Measurements from ENCODE around the gene OSBPL3. TPM values are rescaled to one million over a fixed set of nuclear protein-coding genes. Genes with fewer than 3 reads are reported as not detected.
"Not testable (repeated sequence)": the region's sequence is repeated elsewhere in the genome, so short reads cannot be mapped to it uniquely, and the experiment has no call there.

The OSBPL3 gene
- total RNA-seq (2012; rRNA removed) = 7.2 and 10.4 TPM in 2 replicates

- peak within 1 kb of the TSS; percentile 96 for H3K4me2 ChIP-seq (ENCODE audit: low read length)
- H3K27me3 ChIP-seq (ENCODE audit: control insufficient read depth, insufficient read depth, low read length) = no peaks in the 10 kb centered on the region
- H3K4me3 ChIP-seq (ENCODE audit: low read length) = peak within 1 kb of the TSS; percentile 80
- H3K9ac ChIP-seq (ENCODE audit: low read depth, low read length) = peak within 1 kb of the TSS; percentile 85
- no peaks in the 10 kb centered on the region for H3K9me3 ChIP-seq (replicated peaks; ENCODE audit: low read length)
- peaks cover 23% of the 10 kb centered on the region for H3K4me1 ChIP-seq (ENCODE audit: control insufficient read depth, insufficient read depth, low read length)
- H3K36me3 ChIP-seq (ENCODE audit: insufficient read depth, low read length) = no peaks in the 10 kb centered on the region
Observed at GRCh38 chr7:24979863-24980533, at the start of gene OSBPL3. OSBPL3 (minus strand) TSS chr7:24980178; CDS start chr7:24892472, 87,706 bp downstream.

DNA sequence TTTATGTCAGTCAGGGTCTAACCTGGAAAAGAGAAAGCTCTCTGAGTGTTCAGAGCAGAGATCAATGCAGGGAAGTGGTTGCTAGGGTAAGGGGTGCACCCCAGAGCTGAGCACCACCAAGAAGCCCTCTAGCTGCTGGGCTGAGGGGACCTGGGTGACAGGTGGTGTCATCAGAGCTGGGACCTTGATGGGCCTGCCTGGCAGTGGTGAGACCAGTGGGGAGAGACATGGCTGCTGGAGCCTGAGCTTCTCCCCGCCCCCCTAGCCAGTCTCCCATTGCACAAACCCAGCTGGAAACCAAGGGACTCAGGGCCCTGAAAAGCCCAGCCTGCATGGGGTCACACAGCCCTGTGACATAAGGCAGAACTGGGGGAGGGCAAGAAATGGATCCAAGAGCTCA, 49.1 kb upstream of the OSBPL3 start:
- Histone ChIP-seq H3K9me3 (replicated peaks; ENCODE audit: low read length) (no peaks in the 10 kb centered on the region), H3K36me3 (ENCODE audit: insufficient read depth, low read length) (no peaks in the 10 kb centered on the region), H3K9ac (ENCODE audit: low read depth, low read length) (no peak overlapping the region), H3K4me2 (ENCODE audit: low read length) (no peak overlapping the region), H3K4me3 (ENCODE audit: low read length) (no peak overlapping the region), H3K27me3 (ENCODE audit: control insufficient read depth, insufficient read depth, low read length) (no peaks in the 10 kb centered on the region), H3K4me1 (ENCODE audit: control insufficient read depth, insufficient read depth, low read length) (peaks cover 33% of the 10 kb centered on the region)

- Histone ChIP-seq H3K4me1 (ENCODE audit: control insufficient read depth, insufficient read depth, low read length) (peaks cover 33% of the 10 kb centered on the region), H3K27me3 (ENCODE audit: control insufficient read depth, insufficient read depth, low read length) (no peaks in the 10 kb centered on the region), H3K36me3 (ENCODE audit: insufficient read depth, low read length) (no peaks in the 10 kb centered on the region), H3K4me3 (ENCODE audit: low read length) (no peak overlapping the region), H3K4me2 (ENCODE audit: low read length) (peak overlapping the region; percentile 13), H3K9ac (ENCODE audit: low read depth, low read length) (peak overlapping the region; percentile 9), H3K9me3 (replicated peaks; ENCODE audit: low read length) (no peaks in the 10 kb centered on the region)
Observed at GRCh38 chr7:25028370-25029021, 48.5 kb upstream of the OSBPL3 start.

DNA sequence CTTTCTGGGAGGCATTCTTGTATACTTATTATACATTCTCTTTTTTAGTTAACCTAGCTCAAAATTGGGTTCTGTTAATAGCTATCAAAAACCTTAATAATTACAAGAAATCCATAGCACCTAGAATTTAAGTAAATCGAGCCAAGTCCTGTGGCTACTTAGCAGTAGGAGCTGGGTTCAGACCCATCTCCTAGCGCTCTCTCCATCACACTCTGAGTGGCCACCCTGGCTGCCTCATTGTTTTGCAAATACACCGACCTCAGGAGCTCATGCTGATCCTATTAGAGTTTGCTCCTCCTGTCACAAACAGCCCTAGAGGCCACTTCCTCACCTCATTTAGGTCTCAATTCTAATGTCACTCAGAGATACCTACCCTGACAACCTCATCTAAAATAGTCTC, 46.2 kb upstream of the OSBPL3 start:
- H3K4me3 ChIP-seq (ENCODE audit: low read length) = no peak overlapping the region

DNA sequence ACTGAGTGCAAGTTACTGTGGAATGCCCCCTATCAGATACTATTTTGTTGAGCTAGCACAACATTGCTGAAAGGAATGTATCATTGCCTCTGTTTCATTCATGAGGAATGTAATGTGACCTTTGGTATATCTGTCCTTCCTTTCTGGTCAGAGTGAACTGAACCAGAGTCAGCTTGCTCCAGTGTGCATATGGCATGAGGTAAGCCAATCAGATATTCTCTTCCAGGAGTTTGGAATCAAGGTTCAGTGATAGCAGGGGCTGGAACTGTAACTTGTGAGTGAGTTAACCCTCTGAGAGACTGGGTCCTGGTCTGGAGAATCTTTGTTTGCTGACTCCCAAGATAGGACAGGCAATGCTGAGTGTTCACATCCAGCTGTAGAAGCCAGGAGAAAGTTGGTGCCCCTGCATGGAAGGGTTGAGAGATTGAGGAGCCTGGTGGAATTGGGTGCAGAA, 45.3 kb upstream of the OSBPL3 start:
- peak overlapping the region; percentile 20 for H3K4me3 ChIP-seq (ENCODE audit: low read length)
- no peaks in the 10 kb centered on the region for H3K9me3 ChIP-seq (replicated peaks; ENCODE audit: low read length)
- peak overlapping the region; percentile 38 for H3K4me2 ChIP-seq (ENCODE audit: low read length)
- H3K36me3 ChIP-seq (ENCODE audit: insufficient read depth, low read length) = no peaks in the 10 kb centered on the region
- H3K9ac ChIP-seq (ENCODE audit: low read depth, low read length) = peak overlapping the region; percentile 16
- H3K27me3 ChIP-seq (ENCODE audit: control insufficient read depth, insufficient read depth, low read length) = no peaks in the 10 kb centered on the region
- H3K4me1 ChIP-seq (ENCODE audit: control insufficient read depth, insufficient read depth, low read length) = peaks cover 33% of the 10 kb centered on the region

More for the DNA sequence above, 46.2 kb upstream of the OSBPL3 start:
- Histone ChIP-seq H3K4me2 (ENCODE audit: low read length) (no peak overlapping the region), H3K9me3 (replicated peaks; ENCODE audit: low read length) (no peaks in the 10 kb centered on the region), H3K27me3 (ENCODE audit: control insufficient read depth, insufficient read depth, low read length) (no peaks in the 10 kb centered on the region), H3K36me3 (ENCODE audit: insufficient read depth, low read length) (no peaks in the 10 kb centered on the region), H3K4me1 (ENCODE audit: control insufficient read depth, insufficient read depth, low read length) (peaks cover 33% of the 10 kb centered on the region), H3K9ac (ENCODE audit: low read depth, low read length) (no peak overlapping the region)

DNA sequence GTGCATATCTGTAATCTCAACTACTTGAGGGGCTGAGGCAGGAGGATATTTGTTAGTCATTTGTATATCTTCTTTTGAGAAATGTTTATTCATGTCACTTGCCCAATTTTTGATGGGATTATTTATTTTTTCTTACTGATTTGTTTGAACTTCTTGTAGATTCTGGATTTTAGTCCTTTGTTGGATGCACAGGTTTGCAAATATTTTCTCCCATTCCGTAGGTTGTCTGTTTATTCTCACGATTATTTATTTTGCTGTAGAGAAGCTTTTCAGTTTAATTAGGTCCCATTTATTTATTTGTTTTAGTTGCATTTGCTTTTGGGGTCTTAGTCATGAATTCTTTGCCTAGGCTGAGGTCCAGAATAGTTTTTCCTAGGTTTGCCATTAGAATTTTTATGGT, 44.1 kb upstream of the OSBPL3 start:
- Histone ChIP-seq H3K4me1 (ENCODE audit: control insufficient read depth, insufficient read depth, low read length) (peaks cover 32% of the 10 kb centered on the region), H3K36me3 (ENCODE audit: insufficient read depth, low read length) (no peaks in the 10 kb centered on the region), H3K9me3 (replicated peaks; ENCODE audit: low read length) (no peaks in the 10 kb centered on the region), H3K27me3 (ENCODE audit: control insufficient read depth, insufficient read depth, low read length) (no peaks in the 10 kb centered on the region), H3K9ac (ENCODE audit: low read depth, low read length) (no peak overlapping the region), H3K4me3 (ENCODE audit: low read length) (no peak overlapping the region), H3K4me2 (ENCODE audit: low read length) (no peak overlapping the region)

- not testable (repeated sequence) for H3K9ac ChIP-seq (ENCODE audit: low read depth, low read length); H3K36me3 ChIP-seq (ENCODE audit: insufficient read depth, low read length); H3K4me2 ChIP-seq (ENCODE audit: low read length); H3K4me3 ChIP-seq (ENCODE audit: low read length); H3K4me1 ChIP-seq (ENCODE audit: control insufficient read depth, insufficient read depth, low read length); H3K9me3 ChIP-seq (replicated peaks; ENCODE audit: low read length); H3K27me3 ChIP-seq (ENCODE audit: control insufficient read depth, insufficient read depth, low read length)
Observed at GRCh38 chr7:25017671-25018070, 37.7 kb upstream of the OSBPL3 start.

DNA sequence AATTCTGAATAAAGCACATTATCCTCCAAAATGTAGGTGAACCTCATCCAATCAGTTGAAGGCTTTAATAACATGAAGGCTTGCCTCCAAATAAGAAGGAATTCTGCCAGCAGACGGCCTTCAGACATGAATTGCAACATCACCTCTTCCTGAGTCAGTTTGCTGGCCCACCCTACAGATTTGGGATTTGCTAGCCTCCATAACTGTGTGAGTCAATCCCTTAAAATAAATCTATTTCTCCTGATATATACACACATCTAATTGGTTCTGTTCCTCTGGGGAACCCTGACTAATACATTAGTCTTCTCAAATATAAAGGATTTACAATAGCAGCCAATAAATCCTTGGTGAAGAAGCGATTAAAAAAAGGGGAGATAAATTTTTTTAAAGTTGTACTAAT, 34.8 kb upstream of the OSBPL3 start:
- Histone ChIP-seq H3K9me3 (replicated peaks; ENCODE audit: low read length) (no peaks in the 10 kb centered on the region), H3K36me3 (ENCODE audit: insufficient read depth, low read length) (no peaks in the 10 kb centered on the region), H3K4me1 (ENCODE audit: control insufficient read depth, insufficient read depth, low read length) (peaks cover 4% of the 10 kb centered on the region), H3K4me3 (ENCODE audit: low read length) (no peak overlapping the region), H3K4me2 (ENCODE audit: low read length) (no peak overlapping the region), H3K9ac (ENCODE audit: low read depth, low read length) (no peak overlapping the region), H3K27me3 (ENCODE audit: control insufficient read depth, insufficient read depth, low read length) (no peaks in the 10 kb centered on the region)

GRCh38 chr7:25012710-25013109, 32.7 kb upstream of the OSBPL3 start:
- H3K27me3 ChIP-seq (ENCODE audit: control insufficient read depth, insufficient read depth, low read length); H3K4me2 ChIP-seq (ENCODE audit: low read length); H3K4me3 ChIP-seq (ENCODE audit: low read length); H3K4me1 ChIP-seq (ENCODE audit: control insufficient read depth, insufficient read depth, low read length); H3K36me3 ChIP-seq (ENCODE audit: insufficient read depth, low read length); H3K9me3 ChIP-seq (replicated peaks; ENCODE audit: low read length); H3K9ac ChIP-seq (ENCODE audit: low read depth, low read length): not testable (repeated sequence)

DNA sequence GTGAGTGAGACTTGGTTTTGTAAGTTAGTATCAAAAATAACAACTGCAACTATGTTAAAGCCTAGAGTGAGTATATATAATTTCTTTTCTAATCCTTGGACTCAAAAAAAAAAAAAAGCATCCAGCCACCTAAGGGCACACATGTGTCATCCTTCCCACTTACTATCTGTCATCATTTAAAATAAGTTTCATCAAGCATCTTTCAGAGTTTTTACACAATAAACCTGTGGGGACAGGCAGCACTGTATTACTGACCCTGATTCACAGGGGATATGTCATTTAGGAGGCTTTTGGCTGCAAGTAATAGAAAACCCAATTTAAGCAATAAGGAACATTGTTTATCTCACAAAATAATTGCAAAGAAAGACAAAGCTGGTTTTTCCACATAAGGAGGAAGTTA, 32.3 kb upstream of the OSBPL3 start:
- Histone ChIP-seq H3K4me3 (ENCODE audit: low read length) (no peak overlapping the region), H3K36me3 (ENCODE audit: insufficient read depth, low read length) (no peaks in the 10 kb centered on the region), H3K9me3 (replicated peaks; ENCODE audit: low read length) (no peaks in the 10 kb centered on the region), H3K4me1 (ENCODE audit: control insufficient read depth, insufficient read depth, low read length) (peaks cover 9% of the 10 kb centered on the region), H3K4me2 (ENCODE audit: low read length) (no peak overlapping the region), H3K27me3 (ENCODE audit: control insufficient read depth, insufficient read depth, low read length) (no peaks in the 10 kb centered on the region), H3K9ac (ENCODE audit: low read depth, low read length) (no peak overlapping the region)

DNA sequence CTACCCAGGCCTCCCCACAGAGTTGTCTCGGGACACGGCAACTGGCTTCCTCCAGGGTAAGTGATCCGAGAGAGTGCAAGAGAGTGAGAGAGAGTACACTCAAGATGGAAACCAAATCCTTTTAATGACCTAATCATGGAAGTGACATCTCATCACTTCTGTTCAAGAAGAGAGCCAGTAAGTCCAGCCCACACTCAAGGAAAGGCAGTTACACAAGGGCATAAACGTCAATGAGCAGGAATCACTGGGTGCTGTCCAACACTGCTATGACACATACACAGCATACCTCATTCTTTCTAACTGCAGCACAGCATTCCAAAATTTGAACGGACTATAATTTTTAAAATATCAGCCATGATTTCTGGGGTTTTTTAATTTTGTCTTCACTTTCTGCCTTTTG, 29.3 kb upstream of the OSBPL3 start:
- Histone ChIP-seq H3K27me3 (ENCODE audit: control insufficient read depth, insufficient read depth, low read length) (no peaks in the 10 kb centered on the region), H3K9me3 (replicated peaks; ENCODE audit: low read length) (no peaks in the 10 kb centered on the region), H3K4me1 (ENCODE audit: control insufficient read depth, insufficient read depth, low read length) (peaks cover 9% of the 10 kb centered on the region), H3K4me2 (ENCODE audit: low read length) (no peak overlapping the region), H3K4me3 (ENCODE audit: low read length) (no peak overlapping the region), H3K9ac (ENCODE audit: low read depth, low read length) (no peak overlapping the region), H3K36me3 (ENCODE audit: insufficient read depth, low read length) (no peaks in the 10 kb centered on the region)

GRCh38 chr7:25007668-25008067, 27.7 kb upstream of the OSBPL3 start:
- H3K9me3 ChIP-seq (replicated peaks; ENCODE audit: low read length) = no peaks in the 10 kb centered on the region
- peaks cover 9% of the 10 kb centered on the region for H3K4me1 ChIP-seq (ENCODE audit: control insufficient read depth, insufficient read depth, low read length)
- no peak overlapping the region for H3K9ac ChIP-seq (ENCODE audit: low read depth, low read length)
- no peak overlapping the region for H3K4me2 ChIP-seq (ENCODE audit: low read length)
- no peaks in the 10 kb centered on the region for H3K27me3 ChIP-seq (ENCODE audit: control insufficient read depth, insufficient read depth, low read length)
- no peaks in the 10 kb centered on the region for H3K36me3 ChIP-seq (ENCODE audit: insufficient read depth, low read length)
- no peak overlapping the region for H3K4me3 ChIP-seq (ENCODE audit: low read length)
